T-helper 9 cell (primary cell): ENCODE data around the gene RBM46.

Experiments used
- DNase-seq: peaks from one replicate; pipeline ENCODE4 v3.0.0-alpha.2; 2020
- total RNA-seq, 2 donors: gene quantifications; one replicate each; lab custom pipeline; 2026; lab: John Stamatoyannopoulos, UW

Gene RBM46, protein sequence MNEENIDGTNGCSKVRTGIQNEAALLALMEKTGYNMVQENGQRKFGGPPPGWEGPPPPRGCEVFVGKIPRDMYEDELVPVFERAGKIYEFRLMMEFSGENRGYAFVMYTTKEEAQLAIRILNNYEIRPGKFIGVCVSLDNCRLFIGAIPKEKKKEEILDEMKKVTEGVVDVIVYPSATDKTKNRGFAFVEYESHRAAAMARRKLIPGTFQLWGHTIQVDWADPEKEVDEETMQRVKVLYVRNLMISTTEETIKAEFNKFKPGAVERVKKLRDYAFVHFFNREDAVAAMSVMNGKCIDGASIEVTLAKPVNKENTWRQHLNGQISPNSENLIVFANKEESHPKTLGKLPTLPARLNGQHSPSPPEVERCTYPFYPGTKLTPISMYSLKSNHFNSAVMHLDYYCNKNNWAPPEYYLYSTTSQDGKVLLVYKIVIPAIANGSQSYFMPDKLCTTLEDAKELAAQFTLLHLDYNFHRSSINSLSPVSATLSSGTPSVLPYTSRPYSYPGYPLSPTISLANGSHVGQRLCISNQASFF
- 0 reads per million in 2 donors for total RNA-seq

DNA sequence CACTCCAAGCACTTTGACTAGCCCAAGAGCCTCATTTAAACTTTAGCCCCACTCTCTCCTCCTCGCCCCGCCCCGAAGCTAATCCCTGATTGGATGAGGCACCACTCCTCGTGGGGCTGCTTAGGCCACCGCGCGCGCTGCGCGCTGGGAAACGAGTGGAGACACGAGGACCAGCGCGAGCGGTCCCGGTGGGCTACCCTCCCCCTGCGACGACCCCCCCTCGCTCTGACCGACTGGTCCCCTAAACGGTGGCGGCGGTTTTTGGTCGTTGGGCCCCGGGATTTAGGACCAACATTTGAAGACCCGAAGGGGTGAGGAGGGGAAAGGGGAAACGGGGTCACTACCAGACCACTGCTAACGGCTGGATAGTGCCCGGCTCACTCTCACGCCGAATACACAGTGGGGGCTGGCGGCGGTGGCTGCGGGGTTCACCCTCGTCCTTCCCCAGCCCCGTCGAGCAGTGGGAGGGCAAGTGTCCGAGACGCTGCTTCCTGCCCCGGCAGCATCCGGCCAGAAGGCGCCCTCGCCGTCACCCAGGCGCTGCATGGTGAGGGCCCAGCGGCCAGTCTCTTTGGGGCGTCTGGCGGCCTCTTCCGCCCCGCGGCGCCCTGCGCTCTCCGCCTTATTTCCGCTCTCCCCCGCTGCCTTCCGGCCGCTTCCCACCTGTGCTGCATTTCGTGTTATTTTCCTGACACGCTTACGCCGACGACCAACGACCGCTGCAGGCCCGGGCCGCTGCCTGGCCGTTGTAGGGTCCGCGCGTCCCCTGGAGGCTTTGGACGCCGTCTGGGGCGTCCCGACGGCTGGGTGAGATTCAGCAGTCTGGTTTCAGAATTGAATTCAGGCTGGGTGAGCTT, at the start of gene RBM46:
Gene RBM46, plus strand, starts transcription at position 147 of the 857 bp plus-strand sequence. CDS start 15,481 bp downstream, outside the sequence.
- no peak for DNase-seq

DNA sequence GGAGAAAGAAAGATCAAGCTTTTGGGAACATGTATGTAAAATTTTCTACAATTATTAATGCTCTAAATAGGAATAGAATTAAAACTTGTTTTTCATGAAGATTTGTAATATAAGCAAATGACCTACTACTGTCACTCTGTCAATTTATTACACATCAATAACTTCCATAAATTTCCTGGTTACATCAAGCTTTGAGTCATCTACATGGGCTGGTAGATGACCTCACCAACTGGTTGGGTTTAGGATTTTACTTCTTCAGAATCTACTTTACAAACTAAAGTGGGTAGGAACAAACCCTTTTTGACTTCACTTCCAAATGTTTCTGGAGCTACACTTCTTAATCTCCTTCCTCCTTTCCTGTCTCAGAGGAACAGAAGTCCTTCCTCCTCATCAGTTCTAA, 49.3 kb upstream of the RBM46 start:
- DNase-seq, result no peak

DNA sequence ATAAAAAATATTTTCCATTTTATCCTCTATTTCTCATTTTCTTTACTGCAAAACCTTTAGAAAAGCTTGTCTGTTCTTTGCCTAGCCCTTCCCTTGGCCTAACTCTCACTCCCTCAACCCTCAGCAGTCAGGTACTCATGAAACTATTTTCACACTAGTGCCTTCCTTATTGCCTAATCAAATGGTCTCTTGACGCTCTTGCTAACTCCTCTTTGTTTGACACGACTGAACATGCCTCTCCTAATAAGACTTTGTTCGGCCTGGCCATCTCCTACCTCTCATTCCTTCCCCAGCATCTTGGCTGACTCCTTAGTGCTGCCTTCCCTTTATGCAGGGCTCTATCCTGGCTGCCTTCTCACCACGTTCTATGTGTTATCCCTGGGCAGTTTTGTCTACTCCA, 48.4 kb upstream of the RBM46 start:
- no peak for DNase-seq

DNA sequence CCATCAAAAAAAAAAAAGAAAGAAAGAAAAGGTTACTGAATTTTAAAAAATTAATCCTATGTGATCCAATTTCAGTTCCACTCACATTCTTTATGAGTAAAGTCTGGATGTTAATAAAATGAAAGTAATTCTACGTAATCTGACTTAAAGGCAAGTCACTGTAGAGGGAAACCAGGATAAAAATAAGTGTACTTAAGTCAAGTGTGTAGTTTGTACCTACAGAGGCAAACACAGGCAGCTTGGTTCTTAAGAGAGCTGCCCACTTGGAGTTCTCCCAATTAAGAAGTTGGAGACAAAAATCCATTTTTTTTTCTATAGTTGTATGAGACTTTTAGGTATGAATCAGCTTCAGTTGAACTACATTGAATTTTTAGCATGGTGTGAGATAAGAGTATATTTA, 44.3 kb upstream of the RBM46 start:
- no peak for DNase-seq

DNA sequence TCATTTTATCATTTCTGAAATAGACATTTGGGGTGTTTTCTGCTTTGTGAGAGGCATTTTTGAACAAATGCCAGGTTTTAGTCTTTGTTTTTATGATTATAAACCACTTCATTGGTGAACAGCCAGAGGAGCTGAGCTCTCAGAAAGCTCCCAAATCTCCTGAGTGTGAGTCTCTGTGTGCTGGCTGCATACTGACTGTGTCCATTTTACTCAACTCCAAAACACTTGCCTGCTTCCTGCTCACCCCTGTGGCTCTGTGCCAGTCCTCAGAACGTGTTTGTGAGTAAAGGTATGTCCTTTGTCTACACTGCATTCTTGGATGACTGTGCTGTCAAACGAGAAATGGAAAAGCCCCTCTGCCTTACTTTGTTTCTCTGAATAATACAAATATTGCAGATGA, 42.6 kb upstream of the RBM46 start:
- DNase-seq, result no peak

DNA sequence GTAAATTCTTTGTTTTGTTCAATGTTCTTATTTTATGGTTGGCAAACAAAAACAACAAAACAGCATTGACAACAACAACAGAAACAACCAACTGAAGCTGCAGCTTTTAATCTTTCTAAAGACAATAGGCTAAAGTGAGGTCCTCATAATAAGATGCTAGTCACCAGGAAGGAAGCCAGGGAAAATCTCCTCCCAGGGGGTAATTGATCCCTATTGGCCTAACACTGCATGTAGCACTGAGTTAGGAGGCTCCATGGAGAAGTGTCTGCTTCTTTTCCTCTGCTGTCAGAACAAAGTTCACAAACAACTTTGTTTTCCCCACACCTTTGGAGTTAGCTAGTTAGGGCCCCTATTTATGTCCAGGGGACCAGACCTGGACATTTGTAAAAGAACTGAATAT, 42.0 kb upstream of the RBM46 start:
- no peak for DNase-seq

DNA sequence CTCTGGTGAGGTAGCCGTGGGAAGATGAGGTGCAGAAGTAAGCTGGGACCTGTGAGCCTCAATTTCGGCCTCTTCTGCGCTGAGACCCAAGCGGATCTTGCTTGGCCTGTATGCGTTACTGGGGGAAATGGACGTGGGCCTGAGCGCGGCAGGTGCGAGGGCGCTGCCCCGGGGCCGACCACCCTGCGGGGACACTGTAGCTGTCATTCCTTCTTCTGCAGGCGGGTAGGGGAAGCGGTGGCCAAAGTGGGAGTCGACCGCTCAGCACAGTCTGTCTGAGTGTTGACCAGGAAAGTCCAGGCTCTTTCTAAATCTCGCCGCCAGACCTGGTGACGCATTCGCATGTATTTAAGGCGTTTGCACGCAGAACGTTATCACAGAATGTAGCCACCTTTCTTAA, 40.6 kb upstream of the RBM46 start:
- no peak for DNase-seq

DNA sequence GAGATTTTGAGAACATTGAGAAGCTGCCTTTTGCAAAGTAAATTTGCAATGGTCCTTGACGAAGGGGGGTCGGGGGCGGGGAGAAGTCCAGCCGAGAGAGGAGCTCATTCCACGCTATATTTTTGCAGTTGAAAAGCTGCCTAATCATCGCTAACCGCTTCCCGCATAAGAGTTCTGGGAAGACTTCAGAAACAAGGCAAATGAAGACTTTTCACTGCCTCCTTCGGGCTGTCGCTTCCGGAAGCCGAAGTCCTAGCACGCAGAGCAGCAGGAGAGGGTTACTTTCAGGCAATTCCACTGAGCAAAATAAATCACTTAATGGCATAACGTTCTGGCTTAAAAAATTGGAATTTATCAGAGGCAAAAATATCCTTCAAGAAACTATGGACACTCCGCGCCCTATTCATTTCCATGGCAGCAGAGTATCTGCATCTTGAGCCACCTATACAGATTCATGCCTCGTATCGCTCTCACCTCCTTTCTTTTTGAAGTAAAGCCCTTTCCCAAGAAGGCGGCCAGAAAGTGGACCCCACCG, 39.9 kb upstream of the RBM46 start:
- no peak for DNase-seq

DNA sequence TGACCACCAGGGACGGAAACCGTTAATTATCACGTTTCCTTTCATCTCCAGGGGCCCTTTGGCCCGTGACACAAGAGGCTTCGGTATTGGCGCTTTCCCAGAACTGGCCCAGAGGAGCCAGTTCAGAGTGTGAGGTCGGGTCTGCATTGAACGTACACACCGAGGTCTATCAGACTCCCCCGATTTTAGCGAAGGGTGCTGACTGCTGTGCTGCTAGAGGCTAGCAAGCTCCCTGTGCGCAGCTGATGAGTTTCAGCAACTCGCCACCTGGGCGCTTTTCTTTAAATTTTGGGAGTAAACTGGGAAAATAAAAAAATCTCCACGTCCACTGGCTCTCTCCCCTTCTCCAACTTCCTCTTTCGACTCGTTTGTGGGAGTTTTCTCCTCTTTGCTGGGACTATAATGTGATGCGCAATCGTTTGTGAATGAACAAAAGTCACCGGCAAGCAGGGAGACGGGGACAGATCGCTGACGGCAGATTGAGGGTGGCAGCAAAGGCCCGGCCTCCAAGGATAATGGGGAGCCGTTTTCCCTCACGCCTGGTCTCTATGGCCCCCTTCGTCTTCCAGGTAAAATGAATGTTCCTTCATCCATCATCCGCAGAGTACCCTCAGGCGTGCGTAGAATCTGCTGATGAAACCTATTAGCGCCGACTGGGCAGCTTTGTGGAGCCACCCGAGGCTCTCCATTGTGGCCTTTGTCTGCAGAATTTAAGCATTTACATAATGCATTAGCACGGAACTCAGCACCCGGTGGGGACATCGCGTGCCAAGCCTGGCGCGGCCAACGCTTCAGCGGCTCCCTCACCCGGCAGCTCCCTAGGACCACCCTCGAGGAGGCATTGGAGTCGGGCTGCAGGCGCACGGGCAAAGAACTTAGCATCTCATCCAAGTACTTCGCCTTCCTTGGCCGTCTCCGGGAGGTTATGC, 38.9 kb upstream of the RBM46 start:
- no peak for DNase-seq

DNA sequence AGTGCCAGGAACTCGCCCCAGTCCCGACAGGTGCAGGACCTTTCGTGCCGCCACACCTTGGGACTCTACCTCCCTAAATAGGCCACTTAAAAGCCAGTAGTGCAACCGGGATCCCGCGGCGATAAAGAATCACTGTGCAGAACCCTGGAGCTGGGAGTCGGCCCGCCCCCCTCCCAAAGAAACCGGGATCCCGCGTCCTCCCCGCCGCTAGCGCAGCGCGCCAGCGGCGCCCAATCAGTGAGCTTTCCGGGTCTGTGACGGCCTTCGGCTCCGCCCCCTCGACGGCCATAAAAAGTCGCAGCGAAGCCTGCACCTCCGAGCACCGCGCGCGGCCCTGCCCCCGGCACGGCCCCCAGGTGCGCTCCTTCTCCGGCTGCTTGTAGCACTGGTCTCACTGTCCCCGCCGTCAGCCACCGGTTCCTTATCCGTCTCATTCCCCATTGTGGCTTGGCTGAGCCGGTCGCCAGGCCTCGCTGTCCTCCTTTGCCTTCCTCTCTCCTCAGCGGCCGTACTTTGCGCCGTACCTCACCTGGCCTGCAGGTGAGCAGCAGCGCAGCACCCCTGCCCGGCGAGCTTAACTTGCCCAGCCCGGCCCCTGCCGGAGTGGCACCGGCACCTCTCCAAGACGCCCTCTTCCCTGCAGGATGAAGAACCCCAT, 37.3 kb upstream of the RBM46 start, which contains the start of gene LRAT:
Gene LRAT, plus strand, starts transcription at position 318 of the 658 bp plus-strand sequence. Its CDS starts 327 bp downstream, at position 645.
- no peak for DNase-seq

DNA sequence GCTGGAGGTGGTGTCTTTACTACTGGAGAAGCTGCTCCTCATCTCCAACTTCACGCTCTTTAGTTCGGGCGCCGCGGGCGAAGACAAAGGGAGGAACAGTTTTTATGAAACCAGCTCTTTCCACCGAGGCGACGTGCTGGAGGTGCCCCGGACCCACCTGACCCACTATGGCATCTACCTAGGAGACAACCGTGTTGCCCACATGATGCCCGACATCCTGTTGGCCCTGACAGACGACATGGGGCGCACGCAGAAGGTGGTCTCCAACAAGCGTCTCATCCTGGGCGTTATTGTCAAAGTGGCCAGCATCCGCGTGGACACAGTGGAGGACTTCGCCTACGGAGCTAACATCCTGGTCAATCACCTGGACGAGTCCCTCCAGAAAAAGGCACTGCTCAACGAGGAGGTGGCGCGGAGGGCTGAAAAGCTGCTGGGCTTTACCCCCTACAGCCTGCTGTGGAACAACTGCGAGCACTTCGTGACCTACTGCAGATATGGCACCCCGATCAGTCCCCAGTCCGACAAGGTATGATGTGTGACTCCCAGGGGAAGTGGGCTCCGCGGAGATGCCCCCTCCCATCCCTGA, 36.6 kb upstream of the RBM46 start:
- DNase-seq, result no peak

DNA sequence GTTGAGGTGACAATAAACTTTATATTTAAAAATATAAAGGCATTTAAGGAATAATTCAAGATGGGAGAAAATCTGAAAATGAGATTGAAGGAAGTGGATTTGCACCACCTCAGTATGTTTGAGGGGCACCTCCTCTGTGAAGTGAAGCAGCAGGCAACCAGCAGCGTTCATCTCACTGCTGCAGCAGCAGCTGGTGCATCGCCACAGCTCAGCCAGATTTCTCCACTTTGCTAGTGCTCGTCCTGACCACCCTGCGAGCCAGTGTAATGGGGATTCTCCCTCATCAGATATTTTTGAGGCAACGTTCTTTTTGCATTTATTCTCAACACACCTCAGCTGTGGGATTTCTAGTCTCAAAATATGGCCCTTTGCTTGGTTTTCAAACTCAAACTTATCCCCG, 23.4 kb upstream of the RBM46 start:
- DNase-seq, result no peak

DNA sequence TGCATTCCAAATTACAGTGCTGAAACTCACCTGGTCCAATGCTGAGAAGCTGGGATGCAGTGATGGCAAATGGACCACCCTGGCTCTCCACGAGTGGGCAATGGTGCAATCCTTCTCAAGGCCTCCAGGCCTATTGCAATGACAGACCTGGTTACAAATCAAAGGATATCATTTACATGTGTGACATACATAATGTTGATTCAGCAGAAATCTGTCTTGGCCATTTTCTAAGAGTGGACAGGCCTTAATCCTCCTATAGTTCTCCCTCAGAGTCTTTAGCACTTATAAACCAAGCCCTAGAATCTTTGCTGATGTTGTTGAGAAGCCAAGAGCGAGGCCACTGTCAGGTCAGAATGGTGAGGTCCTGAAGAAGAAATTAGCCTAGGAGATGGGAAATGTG, 20.2 kb upstream of the RBM46 start:
- no peak for DNase-seq

DNA sequence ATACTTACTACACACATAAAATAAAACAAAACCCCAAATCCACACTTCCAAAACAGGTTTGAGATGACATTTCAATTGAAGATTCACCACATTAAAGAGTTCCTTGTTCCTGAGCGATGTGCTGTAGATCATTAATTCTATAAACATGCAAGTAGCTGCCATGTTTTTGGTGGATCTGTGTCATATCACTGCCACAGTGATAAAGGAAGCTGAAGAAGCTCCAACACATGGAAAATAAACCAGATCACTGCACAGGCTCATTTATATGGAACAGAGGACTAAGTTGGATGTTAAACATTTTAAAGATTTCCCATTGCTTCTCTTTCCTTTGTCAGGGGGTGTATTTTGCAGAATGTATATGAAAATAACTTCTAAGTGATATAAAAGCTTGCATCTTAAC, 2.8 kb upstream of the RBM46 start:
- DNase-seq, result no peak

DNA sequence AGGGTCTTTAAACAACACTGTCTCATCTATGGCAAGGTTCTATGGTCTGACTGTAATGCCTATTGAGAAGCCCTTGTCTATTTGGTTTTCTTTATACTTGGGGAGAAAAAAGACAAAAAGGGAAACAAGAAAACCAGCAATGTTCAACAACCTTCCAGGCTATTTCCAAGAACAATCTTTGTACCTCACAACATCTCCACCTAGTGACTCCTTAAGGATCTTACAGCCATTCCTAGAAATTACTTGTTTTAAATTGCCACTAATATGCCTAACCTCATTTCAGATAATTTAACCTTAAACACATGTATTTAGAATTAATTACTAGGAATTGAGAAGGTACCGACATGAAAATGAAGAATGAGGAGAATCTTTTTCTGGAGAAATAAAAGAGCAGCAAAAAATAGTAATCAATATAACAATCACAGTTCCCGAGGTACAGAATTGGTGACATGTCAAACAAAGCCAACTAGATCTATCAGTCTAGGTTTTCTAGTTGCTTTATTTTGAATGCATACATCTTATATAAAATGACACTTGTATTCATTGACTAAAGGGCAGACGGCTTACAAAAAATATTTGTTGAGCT, 1.6 kb upstream of the RBM46 start:
- no peak for DNase-seq

DNA sequence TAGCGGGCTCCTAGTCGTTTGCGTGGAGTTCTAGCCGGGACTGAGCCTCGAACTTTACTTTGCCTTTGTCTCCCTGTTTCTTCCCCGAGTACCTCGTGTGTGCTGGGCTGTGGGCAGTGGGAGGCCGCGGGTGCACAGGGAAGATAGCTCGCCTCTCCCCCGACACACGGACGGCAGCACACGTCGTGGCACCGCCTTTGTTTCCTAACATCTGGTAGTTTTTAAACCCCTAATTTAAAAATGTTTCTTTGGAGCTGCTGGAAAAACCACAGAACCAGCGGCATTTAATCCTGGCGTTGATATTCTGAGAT, 866 bp downstream of the RBM46 start:
- no peak for DNase-seq

DNA sequence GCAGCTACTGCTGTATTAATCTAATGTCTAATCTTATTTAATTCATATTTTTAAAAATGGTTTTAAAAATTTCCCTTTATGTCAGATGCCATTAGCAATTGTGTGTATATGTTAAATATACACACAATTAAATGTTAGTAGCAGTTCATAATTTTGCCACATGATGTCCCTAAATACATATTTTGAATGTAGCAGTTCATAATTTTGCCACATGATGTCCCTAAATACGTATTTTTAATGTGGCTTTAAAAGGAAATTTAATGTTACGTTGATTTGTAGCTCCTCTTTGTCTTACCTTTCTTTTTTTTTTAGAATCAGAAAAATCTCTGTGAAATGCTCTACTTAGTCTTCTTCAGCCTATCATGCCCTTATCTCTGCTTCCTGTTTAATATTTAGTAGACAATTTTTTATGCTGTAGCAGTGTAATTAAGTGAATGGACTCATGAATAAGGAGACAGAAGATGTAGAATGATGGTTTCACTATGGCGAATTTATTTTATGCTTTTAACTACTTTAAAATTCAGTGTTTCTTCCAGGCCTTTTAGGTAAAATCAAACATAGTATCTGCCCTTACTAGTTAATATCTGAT, 26.1 kb downstream of the RBM46 start:
- no peak for DNase-seq

DNA sequence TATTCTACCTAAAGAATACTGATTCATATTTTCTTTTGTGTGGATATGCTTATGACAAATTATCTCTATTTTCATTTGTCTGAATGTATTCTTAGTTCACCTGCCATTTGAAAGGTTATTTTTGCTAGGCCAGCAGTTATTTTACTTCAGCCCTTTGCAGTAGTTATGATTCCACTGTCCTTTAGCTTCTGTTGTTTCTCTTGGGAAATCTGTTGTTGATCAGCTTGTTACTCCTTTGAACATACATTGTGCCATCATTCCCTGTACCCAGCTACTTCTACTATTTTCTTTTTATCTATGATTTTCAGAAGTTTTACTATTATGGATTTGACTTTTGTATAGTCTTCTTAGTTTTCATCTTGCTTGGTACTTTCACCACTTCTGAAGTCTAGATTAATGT, 37.2 kb downstream of the RBM46 start:
- no peak for DNase-seq

DNA sequence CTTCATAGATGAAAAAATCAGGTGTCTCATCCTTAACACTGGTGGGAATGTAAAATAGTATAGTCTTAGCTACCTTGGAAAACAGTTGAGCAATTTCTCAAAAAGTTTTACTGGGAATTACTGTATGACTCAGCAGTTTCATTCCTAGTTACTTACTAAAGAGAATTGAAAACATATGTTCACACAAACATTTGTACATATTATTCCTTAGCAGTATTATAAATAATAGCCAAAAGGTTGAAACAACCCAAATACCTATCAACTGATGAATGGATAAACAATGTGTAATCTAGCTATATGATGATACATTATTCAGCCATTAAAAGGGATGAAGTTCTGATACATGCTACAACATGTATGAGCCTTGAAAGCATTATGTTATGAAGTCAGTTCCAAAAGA, 41.7 kb downstream of the RBM46 start:
- no peak for DNase-seq

DNA sequence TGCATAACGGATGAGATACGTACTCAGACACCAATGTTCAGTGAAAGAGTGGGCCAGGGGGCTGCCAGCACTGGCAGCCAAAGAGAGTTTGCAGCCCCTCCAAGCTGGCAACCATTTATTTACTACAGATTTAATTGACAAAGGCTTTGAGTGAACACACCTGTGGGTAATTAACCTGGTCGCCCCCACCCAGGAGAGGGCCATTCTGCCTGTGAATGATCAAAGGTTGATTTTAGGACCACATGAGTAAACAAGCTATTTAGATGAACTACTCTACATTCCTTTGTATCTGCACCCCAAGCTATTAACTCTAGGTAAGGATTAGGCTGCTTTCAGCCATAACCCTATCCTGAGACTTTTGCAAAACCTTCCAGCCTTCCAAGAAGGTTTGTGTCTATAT, 55.0 kb downstream of the RBM46 start:
- no peak for DNase-seq

DNA sequence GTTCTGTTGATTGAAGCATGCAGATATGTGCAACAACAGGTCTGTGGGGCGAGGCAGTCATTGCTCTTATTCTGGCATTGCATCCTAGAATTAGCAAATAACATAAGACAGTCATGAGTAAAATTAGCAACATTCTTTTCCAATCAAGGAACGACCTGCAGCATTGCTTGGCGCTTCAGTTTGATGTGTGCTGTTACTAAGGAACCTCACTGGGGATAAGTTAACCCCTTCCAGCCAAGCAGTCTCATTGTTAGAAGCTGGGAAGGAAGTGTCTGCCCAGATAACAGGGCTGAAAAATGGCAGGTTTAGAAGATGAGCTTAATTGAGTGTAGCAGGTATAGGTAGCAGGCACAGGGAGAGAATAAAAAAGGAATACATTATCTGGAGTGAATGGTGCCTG, 55.4 kb downstream of the RBM46 start:
- no peak for DNase-seq
